HepG2 (cell line): ENCODE results near the gene ABCG2. TPM values are rescaled to one million over a fixed set of nuclear protein-coding genes. Genes with fewer than 3 reads are reported as not detected.

Experiments used
- ATAC-seq: fragments of 200-7000 bp; cut with Tn5 transposase; 3 replicates; pipeline ENCODE4 v1.9.1; 2020; ENCODE audit warnings: mild to moderate bottlenecking, moderate library complexity
- BruUV-seq: library from RNA; stranded (reverse); fragments of 400-500 nt; replicated peaks from 2 replicates; lab custom pipeline; 2021; lab: Mats Ljungman, UMichigan
- CTCF ChIA-PET: fragments of 300-600 bp; formaldehyde crosslinking; extraction: SDS; loops from one replicate; lab custom pipeline; 2021; ENCODE audit warnings: low total read pairs, inconsistent platforms, low intra/inter-chr PET ratio; lab: Yijun Ruan, JAX
- POLR2A ChIA-PET: fragments of 350-600 bp; sonication (Branson Sonifier 250); formaldehyde crosslinking; loops from one replicate; lab custom pipeline; 2020; ENCODE audit warnings: antibody characterized with exemption, inconsistent platforms; lab: Yijun Ruan, JAX
- DNase-seq: peaks from one replicate; pipeline ENCODE4 v3.0.0-alpha.2; 2015; ENCODE audit warnings: low spot score
- FAIRE-seq: peaks from 3 replicates; lab custom pipeline; 2011; peaks lifted over from hg19 to GRCh38; lab: Jason Lieb, UNC
- H2AFZ ChIP-seq: one replicate; pipeline ENCODE4 v1.6.1; 2011; ENCODE audit warnings: low read length, inconsistent platforms
- H3K27ac ChIP-seq: fragments of 300-600 bp; 3 replicates; pipeline ENCODE4 v1.8.0; 2011; ENCODE audit warnings: mixed run types, mild to moderate bottlenecking, mixed read lengths, low read length, inconsistent platforms; ENCODE audit not compliant: insufficient read depth; ENCODE audit errors: extremely low read length
- H3K27me3 ChIP-seq, 2 experiments: fragments of 200-600 bp in 1 of 2; 2 replicates in 1 of 2; 3 replicates in 1 of 2; pipeline versions ENCODE4 v1.6.0 to v1.8.0; 2011; ENCODE audit warnings: low read length in 2 of 2, mild to moderate bottlenecking in 2 of 2, moderate library complexity in 2 of 2, inconsistent platforms in 1 of 2; ENCODE audit not compliant: insufficient read depth in 2 of 2, control insufficient read depth in 1 of 2
- H3K36me3 ChIP-seq, 2 experiments: fragments of 200-600 bp in 1 of 2; replicated peaks in 1 of 2; 2 replicates in 1 of 2; 3 replicates in 1 of 2; pipeline versions ENCODE4 v1.5.1 to v1.8.0; 2011; ENCODE audit warnings: low read length in 2 of 2, inconsistent platforms in 1 of 2; ENCODE audit not compliant: insufficient read depth in 2 of 2, control insufficient read depth in 1 of 2
- H3K4me1 ChIP-seq: 2 replicates; pipeline ENCODE4 v1.5.1; 2012; ENCODE audit warnings: low read length, inconsistent platforms; ENCODE audit not compliant: insufficient read depth
- H3K4me2 ChIP-seq: 2 replicates; pipeline ENCODE4 v1.6.0; 2011; ENCODE audit warnings: low read depth, low read length, inconsistent platforms
- H3K4me3 ChIP-seq, 3 experiments: fragments of 200-600 bp in 1 of 3; sonication (generic), shearing (Covaris generic) in 1 of 3; replicated peaks in 1 of 3; 2 replicates each; pipeline ENCODE4 v1.5.1; 2011 to 2016; ENCODE audit warnings: low read length in 3 of 3, inconsistent platforms in 2 of 3, low read depth in 2 of 3, mild to moderate bottlenecking in 2 of 3, control low read depth in 1 of 3, mixed read lengths in 1 of 3; ENCODE audit not compliant: insufficient read depth in 1 of 3
- H3K79me2 ChIP-seq: one replicate; pipeline ENCODE4 v1.6.1; 2011; ENCODE audit warnings: low read length, inconsistent platforms; ENCODE audit not compliant: insufficient read depth
- H3K9ac ChIP-seq: 2 replicates; pipeline ENCODE4 v1.6.0; 2011; ENCODE audit warnings: mild to moderate bottlenecking, low read depth, low read length, inconsistent platforms; ENCODE audit not compliant: insufficient read depth
- H3K9me3 ChIP-seq: 2 replicates; pipeline ENCODE4 v1.5.1; 2012; ENCODE audit warnings: mild to moderate bottlenecking, low read length
- H4K20me1 ChIP-seq: 2 replicates; pipeline ENCODE4 v1.6.0; 2011; ENCODE audit warnings: inconsistent platforms, mild to moderate bottlenecking, low read length, moderate library complexity; ENCODE audit not compliant: insufficient read depth
- HOXA7 ChIP-seq: sonication (generic); formaldehyde crosslinking; IDR thresholded peaks from 2 replicates; pipeline ENCODE4 v1.8.1; 2022; ENCODE audit warnings: mild to moderate bottlenecking, missing genetic modification reagents, moderate library complexity
- KDM5B ChIP-seq: sonication (generic); formaldehyde crosslinking; IDR thresholded peaks from 2 replicates; pipeline ENCODE4 v1.4.0; 2020; ENCODE audit warnings: missing genetic modification reagents, mild to moderate bottlenecking, borderline replicate concordance
- KLF6 ChIP-seq: IDR thresholded peaks from 2 replicates; pipeline ENCODE4 v1.8.0; 2016; ENCODE audit warnings: missing biosample characterization, missing genetic modification reagents
- NR2C2 ChIP-seq: sonication (generic); formaldehyde crosslinking; IDR thresholded peaks from 2 replicates; pipeline ENCODE4 v1.4.0; 2020; ENCODE audit warnings: missing genetic modification reagents, mild to moderate bottlenecking, moderate library complexity, borderline replicate concordance
- ZBTB7B ChIP-seq: sonication (generic); formaldehyde crosslinking; IDR thresholded peaks from 2 replicates; pipeline ENCODE4 v1.4.0; 2020; ENCODE audit warnings: missing genetic modification reagents
- ZNF547 ChIP-seq: sonication (generic); formaldehyde crosslinking; IDR thresholded peaks from 2 replicates; pipeline ENCODE4 v1.5.1; 2020; ENCODE audit warnings: mild to moderate bottlenecking, missing genetic modification reagents
- ZNF652 ChIP-seq: IDR thresholded peaks from 2 replicates; pipeline ENCODE4 v1.6.1; 2016; ENCODE audit warnings: low read depth, borderline replicate concordance
- ZNF891 ChIP-seq: sonication (generic); formaldehyde crosslinking; IDR thresholded peaks from 2 replicates; pipeline ENCODE4 v1.5.0; 2020; ENCODE audit warnings: mild to moderate bottlenecking, missing genetic modification reagents
- WGBS: methylation state at CpG from one replicate; pipeline ENCODE4 v1.1.6; 2017; ENCODE audit warnings: low lambda C conversion rate; 5-methylcytosine and 5-hydroxymethylcytosine counted together
- in situ Hi-C: cut with HindIII; loops from 2 replicates; pipeline ENCODE4 v1.10.0; 2017; ENCODE audit warnings: low pct_unique_long_range_greater_than_20kb; ENCODE audit not compliant: extremely low pct_ligation_motif_present
- intact Hi-C: fragments of 100-400 bp; cut with micrococcal nuclease; formaldehyde crosslinking; loops from one replicate; pipeline ENCODE4 v1.10.0; 2022; ENCODE audit not compliant: unreplicated experiment
- polyA plus RNA-seq, 8 experiments: library from polyadenylated mRNA; depleted of rRNA in 3 of 8; stranded (reverse) in 7 of 8; unstranded in 1 of 8; fragments of >200 nt; fragmentation: Illumina TruSeq in 4 of 8; extraction: Trizol in 4 of 8; gene quantifications; 2 replicates each; pipeline versions ENCODE4 v1.2.1 to v1.2.3, GENCODE V29; 2011 to 2016; ENCODE audit warnings: low read depth in 4 of 8, missing spikeins in 1 of 8, mixed read lengths in 1 of 8; ENCODE audit not compliant: insufficient read depth in 1 of 8
- total RNA-seq, 5 experiments: library from RNA; depleted of rRNA; stranded (reverse); fragments of >200 nt; fragmentation: Illumina TruSeq; extraction: Trizol; gene quantifications; 2 replicates each; pipeline ENCODE4 v1.2.3, GENCODE V29; 2016; ENCODE audit warnings: low read depth in 1 of 5
- TF ChIP-seq, protein P1 (sequence below): sonication (generic); formaldehyde crosslinking; IDR thresholded peaks from 2 replicates; pipeline ENCODE4 v1.4.0; 2020; ENCODE audit warnings: missing genetic modification reagents
- TF ChIP-seq, protein P2 (sequence below): sonication (generic); formaldehyde crosslinking; IDR thresholded peaks from 2 replicates; pipeline ENCODE4 v1.8.0; 2022; ENCODE audit warnings: missing genetic modification reagents, mild to moderate bottlenecking, inconsistent platforms, borderline replicate concordance
- TF ChIP-seq, protein P3 (sequence below): sonication (generic); formaldehyde crosslinking; conservative IDR thresholded peaks from 2 replicates; pipeline ENCODE4 v1.8.0; 2022; ENCODE audit warnings: mild to moderate bottlenecking, moderate library complexity, missing genetic modification reagents

The ABCG2 gene
- total and polyA plus RNA-seq, 2 of the 13 experiments (the other 11 are each of a cell fraction or from before 2014, with no cell fraction given), result 10.0 to 15.7 TPM

DNA sequence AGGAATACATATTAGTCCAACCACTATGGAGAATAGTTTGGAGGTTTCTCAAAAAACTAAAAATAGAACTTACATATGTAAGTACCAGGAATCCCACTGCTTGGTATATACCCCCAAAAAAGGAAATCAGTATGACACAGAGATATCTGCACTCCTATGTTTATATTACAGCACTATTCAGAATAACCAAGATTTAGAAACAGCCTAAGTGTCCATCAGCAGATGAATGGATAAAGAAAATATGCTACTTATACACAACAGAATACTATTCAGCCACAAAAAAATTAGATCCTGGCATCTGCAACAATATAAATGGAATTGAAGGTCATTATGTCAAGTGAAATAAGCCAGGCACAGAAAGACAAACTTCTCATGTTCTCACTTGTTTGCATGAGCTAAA lies 27.5 kb upstream of the ABCG2 start (continued):
- TF ChIP-seq HOXA7 (CRISPR knock-in tag) (no peak), KLF6 (CRISPR knock-in tag) (no peak), ZNF652 (CRISPR knock-in tag) (no peak), NR2C2 (CRISPR knock-in tag) (no peak)
- TF ChIP-seq, protein P1, sequence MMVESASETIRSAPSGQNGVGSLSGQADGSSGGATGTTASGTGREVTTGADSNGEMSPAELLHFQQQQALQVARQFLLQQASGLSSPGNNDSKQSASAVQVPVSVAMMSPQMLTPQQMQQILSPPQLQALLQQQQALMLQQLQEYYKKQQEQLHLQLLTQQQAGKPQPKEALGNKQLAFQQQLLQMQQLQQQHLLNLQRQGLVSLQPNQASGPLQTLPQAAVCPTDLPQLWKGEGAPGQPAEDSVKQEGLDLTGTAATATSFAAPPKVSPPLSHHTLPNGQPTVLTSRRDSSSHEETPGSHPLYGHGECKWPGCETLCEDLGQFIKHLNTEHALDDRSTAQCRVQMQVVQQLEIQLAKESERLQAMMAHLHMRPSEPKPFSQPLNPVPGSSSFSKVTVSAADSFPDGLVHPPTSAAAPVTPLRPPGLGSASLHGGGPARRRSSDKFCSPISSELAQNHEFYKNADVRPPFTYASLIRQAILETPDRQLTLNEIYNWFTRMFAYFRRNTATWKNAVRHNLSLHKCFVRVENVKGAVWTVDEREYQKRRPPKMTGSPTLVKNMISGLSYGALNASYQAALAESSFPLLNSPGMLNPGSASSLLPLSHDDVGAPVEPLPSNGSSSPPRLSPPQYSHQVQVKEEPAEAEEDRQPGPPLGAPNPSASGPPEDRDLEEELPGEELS (CRISPR knock-in tag), result no peak
- TF ChIP-seq, protein P2, sequence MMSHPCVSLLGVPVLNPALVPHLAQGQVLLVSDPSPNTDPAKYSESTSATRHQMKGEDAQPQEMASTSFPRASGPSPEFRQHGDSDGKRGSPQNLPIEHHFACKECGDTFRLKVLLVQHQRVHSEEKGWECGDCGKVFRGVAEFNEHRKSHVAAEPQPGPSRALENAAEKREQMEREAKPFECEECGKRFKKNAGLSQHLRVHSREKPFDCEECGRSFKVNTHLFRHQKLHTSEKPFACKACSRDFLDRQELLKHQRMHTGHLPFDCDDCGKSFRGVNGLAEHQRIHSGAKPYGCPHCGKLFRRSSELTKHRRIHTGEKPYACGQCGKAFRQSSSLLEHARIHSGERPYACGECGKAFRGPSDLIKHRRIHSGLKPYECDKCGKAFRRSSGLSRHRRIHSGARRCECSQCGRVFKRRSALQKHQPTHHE (CRISPR knock-in tag), result no peak

DNA sequence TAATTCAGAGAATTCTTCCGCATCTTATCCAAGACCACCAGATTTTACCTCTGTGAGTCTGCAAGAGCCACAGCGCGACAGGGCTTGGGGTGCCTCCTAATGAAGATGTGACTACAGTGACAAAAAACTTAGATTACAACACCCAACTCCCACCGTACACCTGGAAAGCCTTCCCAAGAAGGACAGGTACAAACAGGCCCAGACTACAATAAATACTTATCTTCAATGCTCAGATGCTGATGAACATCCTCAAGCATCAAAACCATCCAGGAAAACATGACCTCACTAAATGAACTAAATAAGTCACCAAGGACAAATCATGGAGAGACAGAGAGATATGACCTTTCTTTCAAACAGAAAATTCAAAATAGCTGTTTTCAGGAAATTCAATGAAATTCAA lies 20.8 kb upstream of the ABCG2 start:
- Histone ChIP-seq H3K9ac (no peak overlapping the region), H4K20me1 (no peaks in the 10 kb centered on the region), H3K36me3 (no peaks in the 10 kb centered on the region), H3K79me2 (no peaks in the 10 kb centered on the region), H3K9me3 (no peaks in the 10 kb centered on the region), H2AFZ (no peak overlapping the region), H3K4me1 (peaks cover 20% of the 10 kb centered on the region), H3K4me2 (no peak overlapping the region), H3K27ac (no peak overlapping the region), H3K27me3 (no peaks in the 10 kb centered on the region), H3K4me3 (no peak overlapping the region)
- ChIA-PET CTCF (no interaction called here), POLR2A (no interaction called here)
- DNase-seq, result no peak
- in situ Hi-C loops, result no loop called here
- intact Hi-C loops, result no loop called here
- no TSS peak for BruUV-seq
- 97% methylated on average over 4 of the region's 4 CpGs for WGBS
- no peak for ATAC-seq
- TF ChIP-seq ZNF891 (CRISPR knock-in tag) (no peak), ZNF547 (CRISPR knock-in tag) (no peak), ZBTB7B (CRISPR knock-in tag) (no peak), KDM5B (CRISPR knock-in tag) (no peak)
- TF ChIP-seq, protein P3, sequence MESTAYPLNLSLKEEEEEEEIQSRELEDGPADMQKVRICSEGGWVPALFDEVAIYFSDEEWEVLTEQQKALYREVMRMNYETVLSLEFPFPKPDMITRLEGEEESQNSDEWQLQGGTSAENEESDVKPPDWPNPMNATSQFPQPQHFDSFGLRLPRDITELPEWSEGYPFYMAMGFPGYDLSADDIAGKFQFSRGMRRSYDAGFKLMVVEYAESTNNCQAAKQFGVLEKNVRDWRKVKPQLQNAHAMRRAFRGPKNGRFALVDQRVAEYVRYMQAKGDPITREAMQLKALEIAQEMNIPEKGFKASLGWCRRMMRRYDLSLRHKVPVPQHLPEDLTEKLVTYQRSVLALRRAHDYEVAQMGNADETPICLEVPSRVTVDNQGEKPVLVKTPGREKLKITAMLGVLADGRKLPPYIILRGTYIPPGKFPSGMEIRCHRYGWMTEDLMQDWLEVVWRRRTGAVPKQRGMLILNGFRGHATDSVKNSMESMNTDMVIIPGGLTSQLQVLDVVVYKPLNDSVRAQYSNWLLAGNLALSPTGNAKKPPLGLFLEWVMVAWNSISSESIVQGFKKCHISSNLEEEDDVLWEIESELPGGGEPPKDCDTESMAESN (CRISPR knock-in tag), result no peak
- FAIRE-seq, result no peak
